ENCODE measurements around the gene IDH3G. TPM values are rescaled to one million over a fixed set of nuclear protein-coding genes. Genes with fewer than 3 reads are reported as not detected.

IDH3G gene
- total and polyA plus RNA-seq, 3 donors from 2014 or later: 52.4 to 83.1 (median 74.9) TPM

DNA sequence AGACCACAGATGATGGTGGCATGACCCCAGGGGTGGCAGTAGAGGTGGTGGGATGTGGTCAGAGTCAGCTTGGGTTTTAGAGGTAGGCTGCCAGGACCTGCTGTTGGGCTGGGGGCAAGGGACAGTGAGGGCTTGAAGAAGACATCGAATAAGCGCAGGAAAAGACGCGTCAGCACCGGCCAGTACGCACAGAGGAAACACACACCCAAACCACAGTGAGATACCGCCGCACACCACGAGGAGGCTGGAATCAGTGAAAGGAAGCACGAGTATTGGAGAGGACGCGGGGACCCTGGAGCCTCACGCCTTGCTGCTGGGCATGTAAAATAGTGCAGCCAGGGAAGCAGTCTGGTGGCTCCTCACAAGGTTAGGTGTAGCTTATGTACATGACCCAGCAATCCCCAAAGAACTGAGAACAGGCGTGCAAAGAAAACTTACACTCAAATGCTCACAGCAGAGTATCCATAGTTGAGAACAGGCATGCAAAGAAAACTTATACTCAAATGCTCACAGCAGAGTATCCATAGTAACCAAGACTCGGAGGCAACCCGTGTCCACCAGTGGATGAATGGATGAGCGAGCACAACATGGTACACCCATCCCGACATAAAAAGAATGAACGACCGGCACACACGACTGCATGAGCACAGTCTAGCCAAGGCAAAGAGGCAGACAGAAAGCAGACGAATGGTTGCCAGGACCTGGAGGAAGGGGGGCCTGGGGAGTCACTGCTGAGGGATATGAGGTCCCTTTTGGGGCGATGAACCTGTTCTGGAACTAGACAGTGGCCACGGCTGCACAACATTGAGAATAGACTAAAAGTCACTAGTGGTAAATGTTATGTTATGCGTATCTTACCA is 22.9 kb upstream of the IDH3G start:
- 70 to 82% methylated on average over 2 to 25 of the region's 25 CpGs for WGBS, 2 donors
- no peaks in the 10 kb centered on the region for H3K9me3 ChIP-seq
- no peak for DNase-seq
- H3K4me3 ChIP-seq: no peak overlapping the region
- intact Hi-C loops (cut with DNase I; ENCODE audit: low total_unique reads): no loop called here
- H3K27me3 ChIP-seq: no peaks in the 10 kb centered on the region
- no peaks in the 10 kb centered on the region for H3K4me1 ChIP-seq
- H3K36me3 ChIP-seq (ENCODE audit: low read depth, missing control alignments): no peaks in the 10 kb centered on the region
- no peak overlapping the region for H3K27ac ChIP-seq
- no peak for TF ChIP-seq POLR2A (IDR thresholded peaks at IDR 0.05)
- TF ChIP-seq, protein P1, sequence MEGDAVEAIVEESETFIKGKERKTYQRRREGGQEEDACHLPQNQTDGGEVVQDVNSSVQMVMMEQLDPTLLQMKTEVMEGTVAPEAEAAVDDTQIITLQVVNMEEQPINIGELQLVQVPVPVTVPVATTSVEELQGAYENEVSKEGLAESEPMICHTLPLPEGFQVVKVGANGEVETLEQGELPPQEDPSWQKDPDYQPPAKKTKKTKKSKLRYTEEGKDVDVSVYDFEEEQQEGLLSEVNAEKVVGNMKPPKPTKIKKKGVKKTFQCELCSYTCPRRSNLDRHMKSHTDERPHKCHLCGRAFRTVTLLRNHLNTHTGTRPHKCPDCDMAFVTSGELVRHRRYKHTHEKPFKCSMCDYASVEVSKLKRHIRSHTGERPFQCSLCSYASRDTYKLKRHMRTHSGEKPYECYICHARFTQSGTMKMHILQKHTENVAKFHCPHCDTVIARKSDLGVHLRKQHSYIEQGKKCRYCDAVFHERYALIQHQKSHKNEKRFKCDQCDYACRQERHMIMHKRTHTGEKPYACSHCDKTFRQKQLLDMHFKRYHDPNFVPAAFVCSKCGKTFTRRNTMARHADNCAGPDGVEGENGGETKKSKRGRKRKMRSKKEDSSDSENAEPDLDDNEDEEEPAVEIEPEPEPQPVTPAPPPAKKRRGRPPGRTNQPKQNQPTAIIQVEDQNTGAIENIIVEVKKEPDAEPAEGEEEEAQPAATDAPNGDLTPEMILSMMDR (IDR thresholded peaks at IDR 0.05): no peak

DNA sequence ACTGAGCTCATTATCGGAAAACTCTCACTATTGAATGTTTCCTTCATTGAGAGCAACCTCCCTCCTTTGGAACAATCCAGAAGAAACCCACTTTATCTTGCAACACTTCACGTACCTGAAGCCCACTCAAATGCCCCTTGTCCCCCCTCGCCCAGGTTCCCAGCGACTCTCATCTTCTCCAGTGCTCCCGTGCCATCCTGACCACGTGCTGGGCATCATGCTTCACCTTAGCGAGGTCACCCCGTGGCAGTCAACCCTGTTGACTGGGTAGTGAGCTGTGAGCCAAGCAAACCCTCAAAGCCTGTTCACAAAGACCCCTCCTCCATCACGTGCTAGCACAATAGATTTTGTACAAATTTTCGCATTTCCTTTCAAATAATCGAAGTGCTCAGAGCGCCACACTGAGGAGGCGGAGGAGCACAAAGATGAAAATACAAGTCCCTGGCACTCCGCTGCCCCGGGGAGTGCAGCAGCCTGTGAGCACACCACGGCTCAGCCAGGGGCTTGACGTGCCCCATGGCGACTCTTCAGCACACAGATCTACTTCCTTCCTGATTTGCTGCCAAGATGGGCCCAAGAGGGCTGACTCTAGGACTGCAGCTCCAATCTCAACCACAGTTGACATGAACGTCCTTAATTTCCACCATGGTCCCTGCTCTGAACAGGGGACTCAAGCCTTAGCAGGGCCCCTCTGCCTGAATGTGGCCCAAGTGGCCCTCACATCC is 20.6 kb upstream of the IDH3G start:
- Histone ChIP-seq H3K36me3 (ENCODE audit: low read depth, missing control alignments) (no peaks in the 10 kb centered on the region), H3K27me3 (no peaks in the 10 kb centered on the region), H3K27ac (no peak overlapping the region), H3K4me1 (no peaks in the 10 kb centered on the region), H3K9me3 (no peaks in the 10 kb centered on the region), H3K4me3 (no peak overlapping the region)
- intact Hi-C loops (cut with DNase I; ENCODE audit: low total_unique reads): no loop called here
- TF ChIP-seq POLR2A (IDR thresholded peaks at IDR 0.05): no peak
- TF ChIP-seq, protein P1 (IDR thresholded peaks at IDR 0.05): no peak
- DNase-seq: no peak
- WGBS, 2 donors: 84 to 86% methylated on average over 17 to 19 of the region's 19 CpGs

DNA sequence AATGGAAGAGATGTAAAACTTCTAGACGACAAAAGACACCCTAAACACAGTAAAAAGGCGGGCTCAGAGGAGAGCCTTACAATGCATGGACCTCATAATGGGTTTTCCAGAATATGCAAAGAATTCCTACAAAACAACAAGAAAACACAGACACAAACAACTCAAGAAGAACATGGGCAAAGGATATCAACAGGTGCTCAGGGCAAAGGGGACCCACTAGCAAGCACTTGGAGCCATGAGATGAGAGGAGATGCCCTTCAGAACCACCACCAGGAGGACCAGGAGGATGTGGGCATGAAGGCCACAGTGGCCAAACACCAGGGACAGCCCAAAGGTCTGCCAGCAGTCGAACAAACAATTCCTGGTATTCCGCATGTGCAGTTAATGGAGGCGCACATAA is 19.0 kb upstream of the IDH3G start:
- Histone ChIP-seq H3K36me3 (ENCODE audit: low read depth, missing control alignments) (no peaks in the 10 kb centered on the region), H3K27ac (no peak overlapping the region), H3K27me3 (no peaks in the 10 kb centered on the region), H3K4me1 (no peaks in the 10 kb centered on the region), H3K4me3 (no peak overlapping the region), H3K9me3 (no peaks in the 10 kb centered on the region)
- TF ChIP-seq, protein P1 (IDR thresholded peaks at IDR 0.05): no peak
- no peak for TF ChIP-seq POLR2A (IDR thresholded peaks at IDR 0.05)
- no peak for DNase-seq
- intact Hi-C loops (cut with DNase I; ENCODE audit: low total_unique reads): no loop called here
- 92 to 99% methylated on average over 4 to 5 of the region's 5 CpGs for WGBS, 2 donors

DNA sequence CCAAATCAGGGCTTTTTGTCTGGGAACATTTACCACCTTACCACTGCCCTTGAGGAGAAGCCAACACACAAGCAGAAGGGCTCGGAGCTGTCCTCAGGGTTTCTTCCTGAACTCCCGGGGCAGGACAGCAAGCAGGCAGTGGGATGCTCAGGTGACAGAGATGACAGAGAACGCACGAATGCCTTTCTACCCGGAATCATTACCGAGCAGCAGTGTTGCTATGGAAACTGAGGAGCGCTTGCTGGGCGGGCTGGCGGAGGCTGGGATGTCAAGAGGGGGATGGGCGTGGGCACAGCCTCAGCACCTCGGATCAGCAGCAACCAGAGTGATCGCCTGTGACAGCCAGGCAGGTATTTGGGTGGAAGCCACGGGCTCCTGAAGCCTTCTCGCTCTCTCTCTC is 18.0 kb upstream of the IDH3G start:
- no peaks in the 10 kb centered on the region for H3K9me3 ChIP-seq
- TF ChIP-seq, protein P1 (IDR thresholded peaks at IDR 0.05): no peak
- TF ChIP-seq POLR2A (IDR thresholded peaks at IDR 0.05): no peak
- no peak overlapping the region for H3K27ac ChIP-seq
- intact Hi-C loops (cut with DNase I; ENCODE audit: low total_unique reads): no loop called here
- H3K36me3 ChIP-seq (ENCODE audit: low read depth, missing control alignments): no peaks in the 10 kb centered on the region
- H3K27me3 ChIP-seq: no peaks in the 10 kb centered on the region
- H3K4me3 ChIP-seq: no peak overlapping the region
- DNase-seq: no peak
- H3K4me1 ChIP-seq: no peaks in the 10 kb centered on the region
- WGBS, 2 donors: 49 to 74% methylated on average over 4 to 13 of the region's 14 CpGs

Measured in testis (tissue), 3 donors.